ELR (cell line): ENCODE results near the gene SMIM44.

Experiments
- DNase-seq: peaks from one replicate; pipeline ENCODE4 v3.0.0-alpha.2; 2015; ENCODE audit warnings: low read depth

Gene SMIM44

GRCh38 chr19:3500429-3501101 lies 17.3 kb upstream of the SMIM44 start, which contains the start of gene DOHH:
Gene DOHH, minus strand, starts transcription at chr19:3500674. Its CDS starts 3,860 bp downstream, at chr19:3496814.
- peak; percentile 97 for DNase-seq

GRCh38 chr19:3499738-3500428 lies 16.6 kb upstream of the SMIM44 start:
- peak; percentile 14 for DNase-seq

GRCh38 chr19:3497757-3498520 lies 14.7 kb upstream of the SMIM44 start:
- DNase-seq = no peak

GRCh38 chr19:3496392-3497273 lies 13.4 kb upstream of the SMIM44 start:
- no peak for DNase-seq

GRCh38 chr19:3494559-3494958 lies 11.3 kb upstream of the SMIM44 start:
- no peak for DNase-seq

GRCh38 chr19:3494051-3494450 lies 10.8 kb upstream of the SMIM44 start:
- DNase-seq = no peak

- DNase-seq = no peak
Measured at GRCh38 chr19:3493651-3494050, 10.4 kb upstream of the SMIM44 start.

GRCh38 chr19:3492919-3493318 lies 9.7 kb upstream of the SMIM44 start:
- no peak for DNase-seq

GRCh38 chr19:3492131-3492839 lies 9.0 kb upstream of the SMIM44 start:
- DNase-seq = no peak

- no peak for DNase-seq
Measured at GRCh38 chr19:3491396-3492119, 8.3 kb upstream of the SMIM44 start.

GRCh38 chr19:3482507-3483225 lies 575 bp downstream of the SMIM44 start:
- no peak for DNase-seq

GRCh38 chr19:3481241-3482090 lies 1.8 kb downstream of the SMIM44 start:
- no peak for DNase-seq

GRCh38 chr19:3480383-3481091 lies 2.7 kb downstream of the SMIM44 start, which contains the start of gene SMIM24:
Gene SMIM24, minus strand, starts transcription at chr19:3480525. Its CDS starts 62 bp downstream, at chr19:3480463.
- DNase-seq = no peak

- DNase-seq = peak; percentile 50
Measured at GRCh38 chr19:3479834-3480215, 3.4 kb downstream of the SMIM44 start.

- peak; percentile 63 for DNase-seq
Measured at GRCh38 chr19:3479177-3479833, 3.9 kb downstream of the SMIM44 start.

GRCh38 chr19:3478409-3479176 lies 4.6 kb downstream of the SMIM44 start:
- DNase-seq = no peak

- no peak for DNase-seq
Measured at GRCh38 chr19:3477951-3478350, 5.3 kb downstream of the SMIM44 start.
